Measurements from ENCODE around the gene NUDT1. TPM values are rescaled to one million over a fixed set of nuclear protein-coding genes. Genes with fewer than 3 reads are reported as not detected.

NUDT1 gene
- total RNA-seq, 1 experiment from 2014 or later, result 71.2 TPM

- Histone ChIP-seq H3K4me3 (no peak overlapping the region), H3K27ac (no peak overlapping the region), H3K36me3 (no peaks in the 10 kb centered on the region), H3K9me3 (replicated peaks) (no peaks in the 10 kb centered on the region), H3K4me1 (peaks cover 7% of the 10 kb centered on the region; the same call in 1 of the 2 replicates), H3K27me3 (no peaks in the 10 kb centered on the region)
- no peak for DNase-seq
These were observed 4.1 kb downstream of the NUDT1 start for GRCh38 chr7:2245883-2246675.

- Histone ChIP-seq H3K27ac (no peak overlapping the region), H3K4me1 (peaks cover 7% of the 10 kb centered on the region; the same call in 1 of the 2 replicates)
- peak; percentile 37 to 64 for DNase-seq
These were observed 5.3 kb downstream of the NUDT1 start for GRCh38 chr7:2247141-2247995.

GRCh38 chr7:2248984-2249694, 7.1 kb downstream of the NUDT1 start:
- Histone ChIP-seq H3K27me3 (no peaks in the 10 kb centered on the region), H3K4me3 (no peak overlapping the region), H3K36me3 (peaks cover 5% of the 10 kb centered on the region), H3K4me1 (no peaks in the 10 kb centered on the region), H3K9me3 (replicated peaks) (no peaks in the 10 kb centered on the region), H3K27ac (no peak overlapping the region)
- peak; percentile 77 for DNase-seq

More at GRCh38 chr7:2247141-2247995, 5.3 kb downstream of the NUDT1 start:
- H3K9me3 ChIP-seq (replicated peaks), result no peaks in the 10 kb centered on the region
- H3K36me3 ChIP-seq, result peaks cover 5% of the 10 kb centered on the region
- no peaks in the 10 kb centered on the region for H3K27me3 ChIP-seq
- H3K4me3 ChIP-seq, result no peak overlapping the region

GRCh38 chr7:2249744-2250323, 7.8 kb downstream of the NUDT1 start:
- Histone ChIP-seq H3K27ac (no peak overlapping the region), H3K4me1 (no peaks in the 10 kb centered on the region), H3K4me3 (no peak overlapping the region), H3K9me3 (replicated peaks) (no peaks in the 10 kb centered on the region), H3K27me3 (no peaks in the 10 kb centered on the region), H3K36me3 (peaks cover 5% of the 10 kb centered on the region)
- DNase-seq, result no peak

GRCh38 chr7:2251381-2251780, 9.4 kb downstream of the NUDT1 start:
- Histone ChIP-seq H3K27ac (no peak overlapping the region), H3K9me3 (replicated peaks) (no peaks in the 10 kb centered on the region), H3K4me1 (no peaks in the 10 kb centered on the region), H3K4me3 (no peak overlapping the region), H3K27me3 (no peaks in the 10 kb centered on the region), H3K36me3 (peaks cover 5% of the 10 kb centered on the region)
- no peak for DNase-seq

- Histone ChIP-seq H3K4me1 (no peaks in the 10 kb centered on the region), H3K27me3 (no peaks in the 10 kb centered on the region), H3K36me3 (peaks cover 5% of the 10 kb centered on the region), H3K4me3 (no peak overlapping the region), H3K27ac (no peak overlapping the region), H3K9me3 (replicated peaks) (no peaks in the 10 kb centered on the region)
- no peak for DNase-seq
These were observed 10.1 kb downstream of the NUDT1 start for GRCh38 chr7:2251841-2252771.

GRCh38 chr7:2253021-2253420, 11.0 kb downstream of the NUDT1 start:
- DNase-seq, result no peak
- H3K27ac ChIP-seq, result no peak overlapping the region
- H3K9me3 ChIP-seq (replicated peaks), result no peaks in the 10 kb centered on the region
- no peak overlapping the region for H3K4me3 ChIP-seq
- H3K36me3 ChIP-seq, result peaks cover 9% of the 10 kb centered on the region
- H3K27me3 ChIP-seq, result no peaks in the 10 kb centered on the region
- H3K4me1 ChIP-seq, result no peaks in the 10 kb centered on the region

GRCh38 chr7:2253525-2254244, 11.7 kb downstream of the NUDT1 start:
- DNase-seq, result no peak
- Histone ChIP-seq H3K27me3 (no peaks in the 10 kb centered on the region), H3K36me3 (peaks cover 9% of the 10 kb centered on the region), H3K9me3 (replicated peaks) (no peaks in the 10 kb centered on the region), H3K4me3 (no peak overlapping the region), H3K4me1 (no peaks in the 10 kb centered on the region), H3K27ac (no peak overlapping the region)

GRCh38 chr7:2254429-2255144, 12.6 kb downstream of the NUDT1 start:
- Histone ChIP-seq H3K4me1 (no peaks in the 10 kb centered on the region), H3K27ac (no peak overlapping the region), H3K4me3 (no peak overlapping the region), H3K27me3 (no peaks in the 10 kb centered on the region), H3K36me3 (peaks cover 9% of the 10 kb centered on the region), H3K9me3 (replicated peaks) (no peaks in the 10 kb centered on the region)
- DNase-seq, result no peak

- no peak overlapping the region for H3K4me3 ChIP-seq
- H3K27me3 ChIP-seq, result no peaks in the 10 kb centered on the region
- no peaks in the 10 kb centered on the region for H3K4me1 ChIP-seq
- H3K9me3 ChIP-seq (replicated peaks), result no peaks in the 10 kb centered on the region
- H3K27ac ChIP-seq, result no peak overlapping the region
- no peak for DNase-seq
- peaks cover 9% of the 10 kb centered on the region for H3K36me3 ChIP-seq
These were observed 13.4 kb downstream of the NUDT1 start for GRCh38 chr7:2255145-2256139.

- no peak for DNase-seq
- peaks cover 6% of the 10 kb centered on the region for H3K36me3 ChIP-seq
- no peaks in the 10 kb centered on the region for H3K9me3 ChIP-seq (replicated peaks)
- no peak overlapping the region for H3K4me3 ChIP-seq
- no peak overlapping the region for H3K27ac ChIP-seq
- H3K27me3 ChIP-seq, result no peaks in the 10 kb centered on the region
- peaks cover 3% of the 10 kb centered on the region; the same call in 1 of the 2 replicates for H3K4me1 ChIP-seq
These were observed 14.4 kb downstream of the NUDT1 start for GRCh38 chr7:2256306-2257045.

Data from SJCRH30 (cell line).